ENCODE results near the gene ELP4. TPM values are rescaled to one million over a fixed set of nuclear protein-coding genes. Genes with fewer than 3 reads are reported as not detected.

Gene ELP4
- total and polyA plus RNA-seq, 3 donors from 2014 or later, result 28.0 to 29.7 (median 29.1) TPM

DNA sequence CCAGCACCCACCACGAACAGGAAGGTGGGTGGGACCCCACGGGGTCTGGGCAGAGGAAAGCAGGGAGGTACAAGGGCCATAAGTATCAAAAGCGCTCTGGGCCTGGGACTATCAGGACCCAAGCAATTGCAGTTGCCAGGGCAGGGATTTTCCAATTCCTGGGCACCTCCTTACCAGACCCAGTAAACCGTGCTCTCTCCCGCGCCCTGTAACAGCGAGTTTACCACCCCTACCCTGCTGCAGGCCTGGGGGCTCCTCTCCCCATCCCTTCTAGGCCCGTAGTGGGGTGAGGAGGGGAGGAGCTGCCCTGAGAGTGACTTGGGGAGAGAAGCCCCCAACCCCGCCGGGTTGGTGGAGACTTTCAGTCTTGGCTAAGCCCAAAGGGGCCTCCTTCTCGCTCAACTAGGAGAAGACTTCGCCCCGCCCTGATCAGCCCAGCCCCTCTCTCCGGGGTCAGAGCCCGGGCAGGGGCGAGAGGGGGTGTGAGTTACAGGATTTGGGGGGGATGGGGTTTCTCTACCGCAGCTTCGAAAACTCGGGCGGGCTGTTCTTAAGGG, 296.1 kb downstream of the ELP4 start:
- intact Hi-C loops (cut with DNase I; ENCODE audit: low total_unique reads), result no loop called here
- Histone ChIP-seq H3K9me3 (no peaks in the 10 kb centered on the region), H3K36me3 (ENCODE audit: low read depth, missing control alignments) (no peaks in the 10 kb centered on the region), H3K27me3 (peaks cover 2% of the 10 kb centered on the region), H3K4me3 (no peak overlapping the region), H3K27ac (no peak overlapping the region), H3K4me1 (peaks cover 16% of the 10 kb centered on the region)
- no peak for DNase-seq
- no peak for TF ChIP-seq POLR2A (IDR thresholded peaks at IDR 0.05)
- TF ChIP-seq, protein P1, sequence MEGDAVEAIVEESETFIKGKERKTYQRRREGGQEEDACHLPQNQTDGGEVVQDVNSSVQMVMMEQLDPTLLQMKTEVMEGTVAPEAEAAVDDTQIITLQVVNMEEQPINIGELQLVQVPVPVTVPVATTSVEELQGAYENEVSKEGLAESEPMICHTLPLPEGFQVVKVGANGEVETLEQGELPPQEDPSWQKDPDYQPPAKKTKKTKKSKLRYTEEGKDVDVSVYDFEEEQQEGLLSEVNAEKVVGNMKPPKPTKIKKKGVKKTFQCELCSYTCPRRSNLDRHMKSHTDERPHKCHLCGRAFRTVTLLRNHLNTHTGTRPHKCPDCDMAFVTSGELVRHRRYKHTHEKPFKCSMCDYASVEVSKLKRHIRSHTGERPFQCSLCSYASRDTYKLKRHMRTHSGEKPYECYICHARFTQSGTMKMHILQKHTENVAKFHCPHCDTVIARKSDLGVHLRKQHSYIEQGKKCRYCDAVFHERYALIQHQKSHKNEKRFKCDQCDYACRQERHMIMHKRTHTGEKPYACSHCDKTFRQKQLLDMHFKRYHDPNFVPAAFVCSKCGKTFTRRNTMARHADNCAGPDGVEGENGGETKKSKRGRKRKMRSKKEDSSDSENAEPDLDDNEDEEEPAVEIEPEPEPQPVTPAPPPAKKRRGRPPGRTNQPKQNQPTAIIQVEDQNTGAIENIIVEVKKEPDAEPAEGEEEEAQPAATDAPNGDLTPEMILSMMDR (IDR thresholded peaks at IDR 0.05), result no peak
- 5 to 13% methylated on average over 3 to 20 of the region's 20 CpGs for WGBS, 2 donors

DNA sequence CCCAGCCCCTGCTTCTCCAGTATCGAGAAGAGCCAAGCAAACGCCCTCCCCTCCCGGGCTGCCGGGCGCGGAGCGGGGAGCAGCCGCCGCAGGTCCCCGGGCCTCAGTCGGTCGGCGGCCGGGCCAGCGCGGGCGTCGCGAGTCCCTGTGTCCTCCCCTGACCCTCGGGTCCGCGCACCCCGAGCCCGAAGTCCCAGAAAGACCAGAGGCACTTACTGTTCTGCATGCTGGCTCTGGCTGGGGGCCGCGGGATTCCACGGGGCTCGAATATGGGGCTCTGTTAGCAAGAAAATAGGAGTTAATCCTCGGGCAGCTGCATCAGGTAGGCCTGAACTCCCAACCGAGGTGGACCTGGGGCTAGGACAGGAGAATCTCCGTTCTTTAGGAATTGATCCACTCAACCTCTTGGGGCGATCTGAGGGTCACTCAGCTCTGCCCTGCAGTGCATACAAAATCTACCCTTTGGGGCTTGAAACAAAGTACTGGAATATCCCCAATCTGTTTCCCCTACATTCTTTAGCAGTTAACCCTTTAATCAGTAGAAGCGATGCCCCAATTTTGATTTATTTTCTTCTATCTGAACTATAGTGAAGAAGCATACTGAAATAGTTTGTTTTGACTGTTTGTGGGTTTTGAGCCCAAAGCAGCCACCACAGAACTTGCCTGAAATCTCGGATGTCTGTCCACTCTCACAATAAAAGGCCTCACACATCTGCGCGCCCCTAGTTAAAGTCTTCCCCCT, 296.8 kb downstream of the ELP4 start:
- Histone ChIP-seq H3K36me3 (ENCODE audit: low read depth, missing control alignments) (no peaks in the 10 kb centered on the region), H3K27ac (no peak overlapping the region), H3K4me3 (no peak overlapping the region), H3K27me3 (peaks cover 2% of the 10 kb centered on the region), H3K9me3 (no peaks in the 10 kb centered on the region), H3K4me1 (peaks cover 23% of the 10 kb centered on the region)
- intact Hi-C loops (cut with DNase I; ENCODE audit: low total_unique reads), result no loop called here
- WGBS, 2 donors, result 7 to 42% methylated on average over 6 to 34 of the region's 36 CpGs
- no peak for DNase-seq
- TF ChIP-seq POLR2A (IDR thresholded peaks at IDR 0.05), result no peak
- TF ChIP-seq, protein P1 (IDR thresholded peaks at IDR 0.05), result no peak

DNA sequence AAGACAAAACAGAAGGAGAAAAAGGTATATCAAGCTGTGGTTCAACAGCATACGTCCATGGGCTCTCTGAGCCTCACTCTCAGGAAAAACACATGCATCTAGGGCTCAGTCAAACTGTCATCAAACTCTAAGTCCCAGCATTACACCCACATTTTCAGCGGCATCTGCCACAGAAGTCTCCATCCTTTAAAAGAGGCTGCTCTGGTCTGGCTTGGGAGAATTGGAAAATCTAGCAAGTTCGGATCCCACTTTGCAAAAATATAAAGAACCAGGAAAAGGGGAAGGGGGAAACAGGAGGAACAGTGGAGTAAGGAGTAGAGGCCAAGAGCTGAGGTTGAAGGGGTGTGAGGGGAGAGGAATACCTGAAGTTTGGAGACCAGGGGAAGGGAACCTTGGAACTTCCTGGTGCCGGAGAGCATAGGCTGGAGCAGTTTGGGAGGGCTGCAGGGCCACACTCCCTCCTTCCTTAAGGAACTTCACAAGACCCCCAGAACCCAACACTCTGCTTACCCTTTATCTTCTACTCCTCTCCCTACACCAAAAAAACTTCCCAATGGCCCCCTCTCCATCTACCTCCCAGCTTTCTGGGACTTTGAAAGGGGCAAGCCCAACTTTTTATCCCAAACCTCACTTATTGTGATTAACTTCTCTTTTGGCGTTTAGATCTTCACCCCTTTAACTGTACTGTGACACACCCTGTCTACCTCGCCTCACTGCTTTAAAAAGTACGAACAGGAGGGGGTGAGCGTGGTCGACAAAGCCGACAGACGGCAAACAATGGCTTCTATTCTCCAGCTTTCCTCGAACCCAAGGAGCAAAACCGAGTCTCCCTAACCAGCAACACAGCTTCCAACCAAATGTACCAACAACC, 297.6 kb downstream of the ELP4 start:
- Histone ChIP-seq H3K4me3 (no peak overlapping the region), H3K27ac (no peak overlapping the region), H3K9me3 (no peaks in the 10 kb centered on the region), H3K27me3 (peaks cover 2% of the 10 kb centered on the region), H3K4me1 (peaks cover 25% of the 10 kb centered on the region), H3K36me3 (ENCODE audit: low read depth, missing control alignments) (no peaks in the 10 kb centered on the region)
- no peak for TF ChIP-seq POLR2A (IDR thresholded peaks at IDR 0.05)
- TF ChIP-seq, protein P1 (IDR thresholded peaks at IDR 0.05), result no peak
- WGBS, 2 donors, result 23 to 25% methylated on average over 13 of the region's 13 CpGs
- intact Hi-C loops (cut with DNase I; ENCODE audit: low total_unique reads), result no loop called here
- no peak for DNase-seq

DNA sequence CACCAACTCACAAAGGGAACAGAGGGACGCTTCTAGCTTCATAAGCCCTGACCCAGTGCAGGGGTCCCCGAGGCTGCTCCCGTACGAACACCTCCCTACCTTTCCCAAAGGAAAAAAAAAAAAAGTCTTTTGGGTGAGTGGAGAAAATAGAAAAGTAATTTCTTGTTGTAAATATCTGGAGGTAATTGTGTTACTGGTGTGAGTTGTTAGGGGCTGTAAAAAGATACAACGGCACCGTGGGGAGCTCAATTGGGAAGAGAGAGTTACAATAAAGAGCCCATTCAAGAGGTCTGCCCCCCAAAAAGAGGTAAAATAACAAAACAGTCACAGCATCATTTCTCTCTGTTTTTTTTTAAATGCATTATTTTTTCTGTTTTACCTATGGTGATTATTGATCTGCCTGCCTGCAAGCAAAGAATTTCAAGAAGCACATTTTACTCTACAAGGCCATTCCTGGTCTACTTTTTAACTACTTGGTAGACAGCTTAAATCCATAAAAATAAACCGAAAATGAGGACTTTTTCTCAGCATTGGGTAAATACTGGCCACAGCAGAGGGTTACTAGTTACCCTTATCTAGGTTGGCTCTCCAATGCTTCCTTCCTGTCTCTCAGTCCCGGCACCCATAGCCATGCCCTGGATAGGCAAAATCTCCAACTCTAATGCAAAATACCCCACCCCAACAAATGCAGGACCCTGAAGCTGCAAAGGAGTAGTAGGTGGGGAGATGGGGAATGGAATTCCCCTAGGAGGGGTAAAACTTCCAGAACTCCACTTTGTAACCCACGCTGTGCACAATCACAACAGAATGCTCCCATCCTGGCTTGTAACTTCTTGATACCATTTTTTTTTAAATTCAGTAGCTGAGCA, 298.5 kb downstream of the ELP4 start:
- H3K4me1 ChIP-seq, result peaks cover 32% of the 10 kb centered on the region
- H3K4me3 ChIP-seq, result no peak overlapping the region
- DNase-seq, result no peak
- TF ChIP-seq, protein P1 (IDR thresholded peaks at IDR 0.05), result no peak
- TF ChIP-seq POLR2A (IDR thresholded peaks at IDR 0.05), result no peak
- WGBS, 2 donors, result 20 to 23% methylated on average over 9 of the region's 9 CpGs
- H3K36me3 ChIP-seq (ENCODE audit: low read depth, missing control alignments), result no peaks in the 10 kb centered on the region
- no peaks in the 10 kb centered on the region for H3K9me3 ChIP-seq
- intact Hi-C loops (cut with DNase I; ENCODE audit: low total_unique reads), result no loop called here
- H3K27ac ChIP-seq, result no peak overlapping the region
- peaks cover 2% of the 10 kb centered on the region for H3K27me3 ChIP-seq
